HEK293T (cell line): Measurements from ENCODE around the gene CYP4F12.
"Not testable (repeated sequence)": the region's sequence is repeated elsewhere in the genome, so short reads cannot be mapped to it uniquely, and the experiment has no call there.

Experiments used
- CTCF ChIA-PET: fragments of 350-600 bp; formaldehyde crosslinking; extraction: SDS; loops from one replicate; lab custom pipeline; 2021; ENCODE audit warnings: antibody characterized with exemption, inconsistent platforms; lab: Yijun Ruan, JAX
- POLR2A ChIA-PET: fragments of 350-600 bp; formaldehyde crosslinking; extraction: SDS; loops from one replicate; lab custom pipeline; 2020; ENCODE audit warnings: antibody characterized with exemption, inconsistent platforms; lab: Yijun Ruan, JAX
- DNase-seq: peaks from one replicate; pipeline ENCODE4 v3.0.0; 2012; ENCODE audit warnings: mixed read lengths; ENCODE audit errors: extremely low spot score
- ARNT ChIP-seq: fragments of 450-650 bp; IDR thresholded peaks from 2 replicates; pipeline ENCODE4 v1.6.1; 2017; ENCODE audit warnings: mild to moderate bottlenecking
- BHLHE40 ChIP-seq: fragments of 450-650 bp; IDR thresholded peaks from 2 replicates; pipeline ENCODE4 v1.6.1; 2016; ENCODE audit warnings: mild to moderate bottlenecking, moderate library complexity, borderline replicate concordance
- CTBP1 ChIP-seq: fragments of 450-650 bp; IDR thresholded peaks from 2 replicates; pipeline ENCODE4 v1.6.1; 2016; ENCODE audit warnings: borderline replicate concordance
- ELF4 ChIP-seq: fragments of 450-650 bp; IDR thresholded peaks from 2 replicates; pipeline ENCODE4 v1.6.1; 2017; ENCODE audit warnings: antibody characterized with exemption
- FOXA1 ChIP-seq: fragments of 450-650 bp; IDR thresholded peaks from 2 replicates; pipeline ENCODE4 v1.6.1; 2016; ENCODE audit warnings: mild to moderate bottlenecking
- FOXK2 ChIP-seq: fragments of 450-650 bp; IDR thresholded peaks from 2 replicates; pipeline ENCODE4 v1.6.1; 2016; ENCODE audit warnings: mild to moderate bottlenecking
- FOXM1 ChIP-seq: fragments of 450-650 bp; IDR thresholded peaks from 2 replicates; pipeline ENCODE4 v1.6.1; 2017; ENCODE audit warnings: mild to moderate bottlenecking, borderline replicate concordance
- HDGF ChIP-seq: fragments of 450-650 bp; IDR thresholded peaks from 2 replicates; pipeline ENCODE4 v1.6.1; 2017; ENCODE audit warnings: antibody characterized with exemption, borderline replicate concordance
- L3MBTL2 ChIP-seq: fragments of 450-650 bp; conservative IDR thresholded peaks from 2 replicates; pipeline ENCODE4 v1.6.1; 2016; ENCODE audit warnings: mild to moderate bottlenecking
- LEF1 ChIP-seq: fragments of 450-650 bp; IDR thresholded peaks from 2 replicates; pipeline ENCODE4 v1.6.1; 2017; ENCODE audit warnings: mild to moderate bottlenecking, borderline replicate concordance
- NFRKB ChIP-seq: fragments of 450-650 bp; IDR thresholded peaks from 2 replicates; pipeline ENCODE4 v1.6.1; 2016; ENCODE audit warnings: mild to moderate bottlenecking, moderate library complexity
- SP1 ChIP-seq: fragments of 450-650 bp; IDR thresholded peaks from 2 replicates; pipeline ENCODE4 v1.6.1; 2017
- SUZ12 ChIP-seq: fragments of 450-650 bp; IDR thresholded peaks from 2 replicates; pipeline ENCODE4 v1.6.1; 2016; ENCODE audit warnings: mild to moderate bottlenecking
- TARDBP ChIP-seq: fragments of 450-650 bp; IDR thresholded peaks from 2 replicates; pipeline ENCODE4 v1.6.1; 2016
- ZNF384 ChIP-seq: fragments of 450-650 bp; IDR thresholded peaks from 2 replicates; pipeline ENCODE4 v1.6.1; 2016
- TF ChIP-seq, protein P1 (sequence below): fragments of 450-650 bp; IDR thresholded peaks from 2 replicates; pipeline ENCODE4 v1.6.1; 2016

The CYP4F12 gene

DNA sequence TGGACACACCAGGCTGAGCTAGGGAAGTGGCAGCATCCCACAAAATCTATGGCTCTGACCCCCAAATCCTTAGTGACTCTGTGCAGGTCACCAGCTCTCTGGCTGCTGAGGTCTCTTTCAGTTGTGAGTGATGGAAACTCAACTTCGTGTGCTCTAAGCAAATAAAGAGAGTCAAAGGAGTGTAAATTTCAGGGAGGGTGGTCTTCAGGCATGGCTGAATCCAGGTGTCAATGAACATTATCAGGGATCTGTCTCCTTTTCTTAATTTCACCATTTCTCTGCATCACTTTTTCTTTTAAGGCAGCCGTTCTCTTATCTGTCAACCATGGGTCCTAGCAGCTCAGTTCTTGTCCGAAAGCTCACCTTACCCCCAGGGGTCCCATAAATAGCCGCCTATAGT, 6.2 kb downstream of the CYP4F12 start:
- POLR2A ChIA-PET, result no interaction called here
- CTCF ChIA-PET, result no interaction called here
- DNase-seq, result no peak
- TF ChIP-seq TARDBP, result no peak
- TF ChIP-seq ZNF384, result no peak
- TF ChIP-seq FOXA1, result no peak
- TF ChIP-seq L3MBTL2, result no peak
- TF ChIP-seq, protein P1, sequence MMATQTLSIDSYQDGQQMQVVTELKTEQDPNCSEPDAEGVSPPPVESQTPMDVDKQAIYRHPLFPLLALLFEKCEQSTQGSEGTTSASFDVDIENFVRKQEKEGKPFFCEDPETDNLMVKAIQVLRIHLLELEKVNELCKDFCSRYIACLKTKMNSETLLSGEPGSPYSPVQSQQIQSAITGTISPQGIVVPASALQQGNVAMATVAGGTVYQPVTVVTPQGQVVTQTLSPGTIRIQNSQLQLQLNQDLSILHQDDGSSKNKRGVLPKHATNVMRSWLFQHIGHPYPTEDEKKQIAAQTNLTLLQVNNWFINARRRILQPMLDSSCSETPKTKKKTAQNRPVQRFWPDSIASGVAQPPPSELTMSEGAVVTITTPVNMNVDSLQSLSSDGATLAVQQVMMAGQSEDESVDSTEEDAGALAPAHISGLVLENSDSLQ, result no peak
- TF ChIP-seq LEF1, result no peak
- TF ChIP-seq ARNT, result no peak
- no peak for TF ChIP-seq ELF4
- no peak for TF ChIP-seq FOXM1
- TF ChIP-seq FOXK2, result no peak
- no peak for TF ChIP-seq SUZ12
- TF ChIP-seq CTBP1, result no peak
- no peak for TF ChIP-seq NFRKB

DNA sequence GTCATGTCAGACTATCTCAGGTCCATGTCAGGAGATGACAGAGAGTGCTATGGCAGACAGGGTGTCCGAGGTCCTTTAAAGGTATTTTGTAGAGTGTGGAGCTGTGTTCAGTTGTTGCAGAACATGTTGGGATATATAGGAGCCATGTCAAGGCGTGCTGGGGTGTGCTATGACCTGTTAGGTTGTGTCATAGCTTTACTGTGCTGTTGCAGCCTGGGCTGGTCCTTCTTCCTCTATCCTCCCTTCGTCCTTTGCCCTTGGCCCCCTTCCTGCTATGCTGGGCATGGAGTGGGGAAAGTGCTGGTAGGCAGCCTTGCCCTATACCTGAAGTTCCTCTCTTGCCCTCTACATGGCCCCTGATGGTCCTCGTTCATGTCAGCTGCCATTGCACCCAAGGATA, 7.0 kb downstream of the CYP4F12 start:
- CTCF ChIA-PET, DNase-seq, POLR2A ChIA-PET: not testable (repeated sequence)

DNA sequence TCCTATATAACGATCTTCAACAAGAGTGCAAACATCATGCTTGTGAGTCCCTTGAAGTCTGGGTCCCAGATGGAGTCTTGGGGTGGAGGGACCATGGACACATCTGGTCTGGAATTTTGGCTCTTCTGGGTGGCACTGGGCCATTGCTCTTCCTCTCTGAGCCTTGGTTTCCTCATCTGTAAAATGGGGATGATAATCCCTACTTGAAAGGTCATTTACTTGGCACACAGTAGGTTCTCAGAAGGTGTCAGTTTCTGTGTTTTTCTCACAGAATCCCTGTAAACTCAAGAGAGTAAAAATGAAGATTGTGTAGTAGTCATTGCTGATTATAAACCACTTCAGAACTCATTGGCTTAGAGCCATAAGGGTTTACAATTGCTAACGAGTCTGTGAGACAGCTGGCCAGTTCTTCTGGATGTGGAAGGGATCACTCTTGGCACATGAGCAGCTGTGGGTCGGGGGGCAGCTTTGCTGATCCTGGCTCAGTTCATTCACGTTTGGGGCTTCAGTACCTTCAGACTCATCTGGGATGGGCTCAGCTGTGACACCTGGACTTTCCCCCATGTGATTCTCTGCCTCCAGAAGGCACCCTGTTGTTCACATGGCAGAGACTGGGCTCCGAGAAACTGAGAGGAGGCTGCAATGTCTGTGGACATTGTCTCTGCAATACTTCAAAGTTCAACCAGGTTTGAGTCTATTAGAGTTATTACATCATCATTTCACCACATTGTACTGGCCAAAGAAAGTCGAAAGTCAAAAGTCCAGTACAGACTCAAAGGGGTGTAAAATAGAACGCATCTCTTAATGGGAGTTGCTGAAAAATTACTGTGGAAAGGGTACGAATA, 7.8 kb downstream of the CYP4F12 start:
- no peak for TF ChIP-seq ZNF384
- no peak for TF ChIP-seq HDGF
- TF ChIP-seq FOXM1, result no peak
- TF ChIP-seq TARDBP, result no peak
- TF ChIP-seq FOXA1, result no peak
- no peak for TF ChIP-seq FOXK2
- no peak for TF ChIP-seq SP1
- TF ChIP-seq, protein P1, result no peak
- no peak for TF ChIP-seq ARNT
- no peak for TF ChIP-seq ELF4
- TF ChIP-seq NFRKB, result no peak
- no peak for TF ChIP-seq BHLHE40
- no peak for TF ChIP-seq LEF1
- TF ChIP-seq SUZ12, result no peak
- no peak for TF ChIP-seq L3MBTL2
- no peak for TF ChIP-seq CTBP1
- ChIA-PET CTCF (no interaction called here), POLR2A (no interaction called here)
- DNase-seq, result no peak

DNA sequence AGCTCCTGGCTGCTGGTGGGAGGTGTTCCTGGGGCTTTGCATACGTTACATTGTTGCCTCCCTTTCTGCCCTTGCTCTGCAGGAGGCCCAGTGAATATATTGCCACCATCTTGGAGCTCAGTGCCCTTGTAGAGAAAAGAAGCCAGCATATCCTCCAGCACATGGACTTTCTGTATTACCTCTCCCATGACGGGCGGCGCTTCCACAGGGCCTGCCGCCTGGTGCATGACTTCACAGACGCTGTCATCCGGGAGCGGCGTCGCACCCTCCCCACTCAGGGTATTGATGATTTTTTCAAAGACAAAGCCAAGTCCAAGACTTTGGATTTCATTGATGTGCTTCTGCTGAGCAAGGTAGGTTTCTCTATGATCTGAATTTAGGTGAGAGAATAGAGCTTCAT, 10.5 kb downstream of the CYP4F12 start:
- POLR2A ChIA-PET, result no interaction called here
- CTCF ChIA-PET, result no interaction called here
- DNase-seq, result no peak
- TF ChIP-seq FOXM1 (no peak), BHLHE40 (no peak), NFRKB (no peak), CTBP1 (no peak), ELF4 (no peak)
- TF ChIP-seq, protein P1, result no peak

DNA sequence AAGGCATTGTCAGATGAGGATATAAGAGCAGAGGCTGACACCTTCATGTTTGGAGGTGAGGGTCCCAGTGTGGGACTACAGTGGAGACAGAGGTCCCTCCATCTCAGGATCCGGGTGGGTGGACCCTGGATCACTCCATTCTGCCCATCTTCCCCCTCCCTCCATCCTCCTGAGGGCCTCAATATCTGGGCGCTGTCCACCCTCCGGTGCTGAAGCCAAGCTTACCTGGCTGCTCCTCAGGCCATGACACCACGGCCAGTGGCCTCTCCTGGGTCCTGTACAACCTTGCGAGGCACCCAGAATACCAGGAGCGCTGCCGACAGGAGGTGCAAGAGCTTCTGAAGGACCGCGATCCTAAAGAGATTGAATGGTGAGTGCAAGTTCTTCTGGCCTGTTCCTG, 11.9 kb downstream of the CYP4F12 start:
- CTCF ChIA-PET, result no interaction called here
- no peak for DNase-seq
- POLR2A ChIA-PET, result no interaction called here
- no peak for TF ChIP-seq NFRKB
- no peak for TF ChIP-seq LEF1
- no peak for TF ChIP-seq FOXM1
- no peak for TF ChIP-seq ELF4
- TF ChIP-seq ZNF384, result no peak
- no peak for TF ChIP-seq TARDBP
- TF ChIP-seq SUZ12, result no peak
- TF ChIP-seq, protein P1, result no peak
- no peak for TF ChIP-seq BHLHE40
- no peak for TF ChIP-seq FOXK2
- TF ChIP-seq CTBP1, result no peak

DNA sequence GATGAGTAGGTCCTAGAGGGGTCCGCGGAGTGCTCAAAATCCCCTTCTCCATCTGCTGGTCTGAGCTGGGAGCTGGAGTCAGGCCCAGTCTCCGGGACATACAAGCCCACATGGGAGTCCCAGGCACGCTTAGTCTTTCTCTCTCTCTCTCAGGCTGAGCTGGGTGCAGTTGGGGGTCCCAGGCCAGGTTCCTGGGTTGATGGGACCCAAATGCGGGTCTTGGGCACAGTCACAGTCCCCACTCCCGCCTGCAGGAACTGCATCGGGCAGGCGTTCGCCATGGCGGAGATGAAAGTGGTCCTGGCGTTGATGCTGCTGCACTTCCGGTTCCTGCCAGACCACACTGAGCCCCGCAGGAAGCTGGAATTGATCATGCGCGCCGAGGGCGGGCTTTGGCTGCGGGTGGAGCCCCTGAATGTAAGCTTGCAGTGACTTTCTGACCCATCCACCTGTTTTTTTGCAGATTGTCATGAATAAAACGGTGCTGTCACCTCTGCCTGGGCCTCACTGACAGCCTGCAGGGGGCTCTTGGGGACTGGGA, 23.8 kb downstream of the CYP4F12 start:
- CTCF ChIA-PET, result no interaction called here
- POLR2A ChIA-PET, result no interaction called here
- TF ChIP-seq FOXA1 (no peak), NFRKB (no peak), HDGF (no peak), LEF1 (no peak), FOXK2 (no peak), ZNF384 (no peak), SP1 (no peak), FOXM1 (no peak), ARNT (no peak), TARDBP (no peak), ELF4 (no peak)
- TF ChIP-seq, protein P1, result no peak
- no peak for DNase-seq
